NCI-H2227 (cell line): ENCODE data around the gene EDA.
"Not testable (repeated sequence)": the region's sequence is repeated elsewhere in the genome, so short reads cannot be mapped to it uniquely, and the experiment has no call there.

ENCODE experiments used
- DNase-seq: peaks from one replicate; lab custom pipeline; 2025; ENCODE audit not compliant: unreplicated experiment; lab: John Stamatoyannopoulos, UW

Gene EDA

GRCh38 chrX:69741721-69742120 lies 125.8 kb downstream of the EDA start:
- DNase-seq, result no peak

GRCh38 chrX:69746051-69746450 lies 130.1 kb downstream of the EDA start:
- no peak for DNase-seq

GRCh38 chrX:69748055-69748454 lies 132.1 kb downstream of the EDA start:
- DNase-seq, result no peak

GRCh38 chrX:69759921-69760625 lies 144.2 kb downstream of the EDA start:
- no peak for DNase-seq

- no peak for DNase-seq
Observed at GRCh38 chrX:69761633-69762032, 145.7 kb downstream of the EDA start.

- no peak for DNase-seq
Observed at GRCh38 chrX:69762340-69762739, 146.4 kb downstream of the EDA start.

- no peak for DNase-seq
Observed at GRCh38 chrX:69793260-69793935, 177.5 kb downstream of the EDA start.

GRCh38 chrX:69795702-69796101 lies 179.8 kb downstream of the EDA start:
- DNase-seq, result no peak

GRCh38 chrX:69807400-69807799 lies 191.5 kb downstream of the EDA start:
- DNase-seq, result no peak

- no peak for DNase-seq
Observed at GRCh38 chrX:69808375-69808774, 192.5 kb downstream of the EDA start.

GRCh38 chrX:69813677-69814076 lies 197.8 kb downstream of the EDA start:
- no peak for DNase-seq

- no peak for DNase-seq
Observed at GRCh38 chrX:69815063-69815462, 199.2 kb downstream of the EDA start.

GRCh38 chrX:69815519-69815918 lies 199.6 kb downstream of the EDA start:
- no peak for DNase-seq

- DNase-seq, result no peak
Observed at GRCh38 chrX:69844636-69845035, 228.7 kb downstream of the EDA start.

- not testable (repeated sequence) for DNase-seq
Observed at GRCh38 chrX:69859999-69860398, 244.1 kb downstream of the EDA start.

GRCh38 chrX:69876221-69876620 lies 260.3 kb downstream of the EDA start:
- DNase-seq, result no peak

- DNase-seq, result no peak
Observed at GRCh38 chrX:69884210-69884609, 268.3 kb downstream of the EDA start.

- no peak for DNase-seq
Observed at GRCh38 chrX:69896046-69896445, 280.1 kb downstream of the EDA start.

- DNase-seq, result no peak
Observed at GRCh38 chrX:69900491-69900890, 284.6 kb downstream of the EDA start.

- DNase-seq, result no peak
Observed at GRCh38 chrX:69906447-69906846, 290.5 kb downstream of the EDA start.

- no peak for DNase-seq
Observed at GRCh38 chrX:69914781-69915180, 298.9 kb downstream of the EDA start.

GRCh38 chrX:69919749-69920148 lies 303.8 kb downstream of the EDA start:
- no peak for DNase-seq

- no peak for DNase-seq
Observed at GRCh38 chrX:69932323-69932722, 316.4 kb downstream of the EDA start.
